Loucy (cell line): Measurements from ENCODE around the gene GABBR1.
A peak's percentile ranks its signal among the peaks of the same experiment; 100 is the strongest.

ENCODE experiments used
- H2AFZ ChIP-seq: fragments of 200-600 bp; sonication (generic); 2 replicates; pipeline ENCODE4 v1.6.0; 2016; ENCODE audit warnings: antibody characterized with exemption, mild to moderate bottlenecking, low read length, moderate library complexity
- H3F3A ChIP-seq: fragments of 200-600 bp; 2 replicates; pipeline ENCODE4 v1.6.0; 2016; ENCODE audit warnings: antibody characterized with exemption, low read depth, mild to moderate bottlenecking
- H3K27me3 ChIP-seq: fragments of 200-600 bp; sonication (generic); 2 replicates; pipeline ENCODE4 v1.6.1; 2014; ENCODE audit warnings: low read length, mild to moderate bottlenecking; ENCODE audit not compliant: insufficient read depth, poor library complexity, severe bottlenecking
- H3K36me3 ChIP-seq: fragments of 200-600 bp; sonication (generic); 2 replicates; pipeline ENCODE4 v1.6.1; 2016; ENCODE audit warnings: low read length; ENCODE audit not compliant: insufficient read depth
- H3K4me1 ChIP-seq: fragments of 200-600 bp; sonication (generic); 2 replicates; pipeline ENCODE4 v1.5.1; 2014; ENCODE audit warnings: low read length, mild to moderate bottlenecking; ENCODE audit not compliant: insufficient read depth, poor library complexity, severe bottlenecking
- H3K4me2 ChIP-seq: fragments of 200-600 bp; sonication (generic); 2 replicates; pipeline ENCODE4 v1.6.0; 2014; ENCODE audit warnings: antibody characterized with exemption, low read length, low read depth, mild to moderate bottlenecking; ENCODE audit not compliant: poor library complexity, severe bottlenecking
- H3K4me3 ChIP-seq: fragments of 200-600 bp; sonication (generic); 2 replicates; pipeline ENCODE4 v1.5.1; 2014; ENCODE audit warnings: low read length, mild to moderate bottlenecking, mixed read lengths; ENCODE audit not compliant: poor library complexity, severe bottlenecking
- H3K79me2 ChIP-seq: fragments of 200-600 bp; sonication (generic); 2 replicates; pipeline ENCODE4 v1.6.1; 2014; ENCODE audit warnings: low read length; ENCODE audit not compliant: insufficient read depth
- H3K9ac ChIP-seq: fragments of 200-600 bp; sonication (generic); 2 replicates; pipeline ENCODE4 v1.6.0; 2014; ENCODE audit warnings: mild to moderate bottlenecking, low read depth, low read length, moderate library complexity; ENCODE audit not compliant: poor library complexity, severe bottlenecking
- H3K9me2 ChIP-seq: fragments of 200-600 bp; sonication (generic); replicated peaks from 2 replicates; pipeline ENCODE4 v1.6.1; 2016; ENCODE audit warnings: low read depth, low read length, mixed read lengths
- H3K9me3 ChIP-seq: fragments of 200-600 bp; sonication (generic); 2 replicates; pipeline ENCODE4 v1.6.1; 2014; ENCODE audit warnings: mild to moderate bottlenecking, antibody characterized with exemption, low read length, low read depth; ENCODE audit not compliant: insufficient read depth
- H4K20me1 ChIP-seq: fragments of 200-600 bp; sonication (generic); 2 replicates; pipeline ENCODE4 v1.6.0; 2014; ENCODE audit warnings: antibody characterized with exemption, low read length, mild to moderate bottlenecking; ENCODE audit not compliant: insufficient read depth, poor library complexity, severe bottlenecking
- EZH2phosphoT487 ChIP-seq: fragments of 200-600 bp; IDR thresholded peaks from 2 replicates; pipeline ENCODE4 v1.6.1; 2018; ENCODE audit warnings: antibody characterized with exemption, mild to moderate bottlenecking, moderate library complexity, borderline replicate concordance
- TF ChIP-seq, protein P1 (sequence below): fragments of 200-600 bp; sonication (generic); conservative IDR thresholded peaks from 2 replicates; pipeline ENCODE4 v1.5.1; 2014; ENCODE audit warnings: mild to moderate bottlenecking, antibody characterized with exemption, low read length

Gene GABBR1

DNA sequence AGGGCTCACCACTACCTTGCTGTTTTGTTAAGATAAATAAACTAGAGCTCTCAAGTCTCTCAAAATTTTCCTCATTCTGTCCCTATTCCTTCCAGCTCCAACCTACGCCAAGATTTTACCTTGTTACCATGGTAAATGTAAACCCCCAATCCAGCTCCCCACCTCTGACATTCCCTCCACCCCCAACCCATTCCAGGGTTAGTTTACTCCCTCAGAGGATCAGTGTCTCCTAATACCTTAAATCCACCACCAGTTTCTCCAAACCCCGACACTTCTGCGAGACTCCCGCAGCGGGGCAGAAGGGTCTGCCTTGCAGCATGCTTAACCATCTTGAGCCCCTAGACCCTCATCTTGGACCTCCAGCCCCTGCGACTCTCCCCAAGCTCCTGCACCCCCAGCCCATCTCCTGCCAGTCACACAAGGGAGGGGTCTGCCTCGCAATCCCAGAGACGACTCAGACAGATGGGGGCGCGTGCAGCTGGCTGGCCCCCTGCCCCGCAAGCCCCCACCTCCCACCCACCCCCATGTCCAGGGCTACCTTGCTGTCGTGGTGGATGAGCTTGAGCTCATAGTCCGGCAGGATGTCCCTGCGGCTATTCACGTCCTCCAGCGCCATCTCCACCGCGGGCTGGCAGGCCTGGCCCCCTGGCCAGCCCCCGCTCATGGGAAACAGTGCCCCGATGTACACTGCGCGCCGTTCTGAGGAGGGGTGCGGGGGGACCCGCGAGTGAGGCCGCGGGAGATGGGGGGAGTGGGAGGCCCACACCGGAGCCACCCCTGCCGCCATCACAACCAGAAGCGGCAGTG, 5.8 kb downstream of the GABBR1 start:
- Histone ChIP-seq H3F3A (no peaks in the 10 kb centered on the region), H3K9ac (no peak overlapping the region), H3K9me2 (no peaks in the 10 kb centered on the region), H3K4me3 (peak overlapping the region; percentile 37), H3K36me3 (no peaks in the 10 kb centered on the region), H3K79me2 (no peaks in the 10 kb centered on the region), H3K4me1 (peaks cover 20% of the 10 kb centered on the region), H3K9me3 (no peaks in the 10 kb centered on the region), H4K20me1 (no peaks in the 10 kb centered on the region), H2AFZ (no peak overlapping the region), H3K27me3 (no peaks in the 10 kb centered on the region), H3K4me2 (no peak overlapping the region)
- no peak for TF ChIP-seq EZH2phosphoT487
- TF ChIP-seq, protein P1, sequence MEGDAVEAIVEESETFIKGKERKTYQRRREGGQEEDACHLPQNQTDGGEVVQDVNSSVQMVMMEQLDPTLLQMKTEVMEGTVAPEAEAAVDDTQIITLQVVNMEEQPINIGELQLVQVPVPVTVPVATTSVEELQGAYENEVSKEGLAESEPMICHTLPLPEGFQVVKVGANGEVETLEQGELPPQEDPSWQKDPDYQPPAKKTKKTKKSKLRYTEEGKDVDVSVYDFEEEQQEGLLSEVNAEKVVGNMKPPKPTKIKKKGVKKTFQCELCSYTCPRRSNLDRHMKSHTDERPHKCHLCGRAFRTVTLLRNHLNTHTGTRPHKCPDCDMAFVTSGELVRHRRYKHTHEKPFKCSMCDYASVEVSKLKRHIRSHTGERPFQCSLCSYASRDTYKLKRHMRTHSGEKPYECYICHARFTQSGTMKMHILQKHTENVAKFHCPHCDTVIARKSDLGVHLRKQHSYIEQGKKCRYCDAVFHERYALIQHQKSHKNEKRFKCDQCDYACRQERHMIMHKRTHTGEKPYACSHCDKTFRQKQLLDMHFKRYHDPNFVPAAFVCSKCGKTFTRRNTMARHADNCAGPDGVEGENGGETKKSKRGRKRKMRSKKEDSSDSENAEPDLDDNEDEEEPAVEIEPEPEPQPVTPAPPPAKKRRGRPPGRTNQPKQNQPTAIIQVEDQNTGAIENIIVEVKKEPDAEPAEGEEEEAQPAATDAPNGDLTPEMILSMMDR = no peak

DNA sequence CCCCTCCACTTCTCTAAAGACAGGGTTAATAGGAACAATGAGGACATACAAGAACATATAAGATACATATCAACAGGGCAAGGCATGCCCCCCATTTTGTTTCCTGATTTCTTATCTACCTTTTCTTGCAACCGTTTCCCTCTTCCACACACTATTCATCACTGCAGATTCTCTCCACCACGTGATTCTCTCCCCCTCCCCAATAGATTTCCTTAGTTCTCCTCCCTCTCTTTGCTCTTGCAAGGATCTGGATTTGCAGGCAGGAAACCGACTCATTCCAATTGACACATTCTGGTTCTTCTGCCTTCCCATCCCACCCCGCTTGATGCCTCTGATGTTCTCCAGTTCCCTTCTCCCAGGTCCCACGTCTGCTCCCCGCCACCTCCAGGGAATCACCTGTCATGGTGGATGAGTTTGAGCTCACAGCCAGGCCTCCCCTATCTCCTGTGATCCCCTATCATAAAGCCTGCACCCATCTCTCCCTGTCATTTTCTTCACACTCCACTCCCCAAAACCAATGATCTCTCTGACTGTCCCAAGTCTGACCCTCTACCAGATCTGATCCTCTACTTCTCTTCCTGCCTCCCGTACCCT, 7.5 kb downstream of the GABBR1 start:
- Histone ChIP-seq H3K9ac (no peak overlapping the region), H3K27me3 (no peaks in the 10 kb centered on the region), H3K36me3 (no peaks in the 10 kb centered on the region), H3K4me1 (peaks cover 11% of the 10 kb centered on the region), H4K20me1 (no peaks in the 10 kb centered on the region), H3F3A (no peaks in the 10 kb centered on the region), H2AFZ (no peak overlapping the region), H3K4me2 (no peak overlapping the region), H3K4me3 (no peak overlapping the region), H3K79me2 (no peaks in the 10 kb centered on the region), H3K9me3 (no peaks in the 10 kb centered on the region), H3K9me2 (no peaks in the 10 kb centered on the region)
- TF ChIP-seq EZH2phosphoT487 = no peak
- TF ChIP-seq, protein P1 = no peak

DNA sequence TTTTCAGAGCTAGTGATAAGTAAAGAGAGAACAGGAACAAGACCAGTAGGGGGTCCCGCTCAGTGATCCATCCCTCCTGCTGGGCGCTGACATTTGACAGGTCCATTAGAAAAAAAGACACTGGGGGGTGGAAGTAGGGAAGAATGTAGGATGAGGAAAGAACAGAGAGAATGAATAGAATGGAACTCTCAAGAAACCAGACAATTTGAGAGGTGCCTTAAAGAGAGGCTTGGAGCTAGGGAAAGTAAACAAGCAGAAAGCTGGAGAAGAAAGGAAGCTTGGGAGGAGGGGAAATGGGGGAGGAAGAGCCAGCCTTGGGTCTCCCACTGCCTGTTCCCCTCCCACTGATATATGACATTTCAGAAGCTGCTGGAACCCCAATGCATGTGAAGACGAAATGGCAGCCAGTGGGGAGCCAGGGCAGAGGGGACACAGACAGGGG, 8.4 kb downstream of the GABBR1 start:
- TF ChIP-seq, protein P1 = no peak
- TF ChIP-seq EZH2phosphoT487 = no peak
- Histone ChIP-seq H3K4me3 (no peak overlapping the region), H3K27me3 (no peaks in the 10 kb centered on the region), H3K79me2 (no peaks in the 10 kb centered on the region), H3K4me2 (no peak overlapping the region), H3K9me2 (no peaks in the 10 kb centered on the region), H3F3A (no peaks in the 10 kb centered on the region), H3K9me3 (no peaks in the 10 kb centered on the region), H2AFZ (no peak overlapping the region), H3K9ac (no peak overlapping the region), H3K4me1 (peaks cover 11% of the 10 kb centered on the region), H4K20me1 (no peaks in the 10 kb centered on the region), H3K36me3 (no peaks in the 10 kb centered on the region)
